ENCODE data around the gene PAX2.

DNA sequence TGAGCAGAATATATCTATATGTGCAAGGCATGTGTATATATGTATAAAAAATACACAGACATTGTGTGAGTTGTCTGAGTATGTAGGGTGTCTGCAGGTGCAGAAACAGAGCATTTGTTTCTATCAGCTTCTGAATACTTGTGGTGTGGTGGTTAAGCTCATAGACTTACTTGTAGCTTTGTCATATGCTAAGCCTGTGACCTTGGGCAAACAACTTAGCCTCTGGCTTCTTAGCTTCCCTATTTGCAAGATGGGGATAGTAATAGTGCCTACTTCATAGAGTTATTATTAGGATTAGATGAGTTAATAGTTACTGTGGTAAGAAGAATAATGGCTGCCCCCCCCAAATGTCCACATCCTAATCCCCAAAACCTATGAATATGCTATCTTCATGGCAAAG is 28.2 kb upstream of the PAX2 start:
- TF ChIP-seq, protein P1, sequence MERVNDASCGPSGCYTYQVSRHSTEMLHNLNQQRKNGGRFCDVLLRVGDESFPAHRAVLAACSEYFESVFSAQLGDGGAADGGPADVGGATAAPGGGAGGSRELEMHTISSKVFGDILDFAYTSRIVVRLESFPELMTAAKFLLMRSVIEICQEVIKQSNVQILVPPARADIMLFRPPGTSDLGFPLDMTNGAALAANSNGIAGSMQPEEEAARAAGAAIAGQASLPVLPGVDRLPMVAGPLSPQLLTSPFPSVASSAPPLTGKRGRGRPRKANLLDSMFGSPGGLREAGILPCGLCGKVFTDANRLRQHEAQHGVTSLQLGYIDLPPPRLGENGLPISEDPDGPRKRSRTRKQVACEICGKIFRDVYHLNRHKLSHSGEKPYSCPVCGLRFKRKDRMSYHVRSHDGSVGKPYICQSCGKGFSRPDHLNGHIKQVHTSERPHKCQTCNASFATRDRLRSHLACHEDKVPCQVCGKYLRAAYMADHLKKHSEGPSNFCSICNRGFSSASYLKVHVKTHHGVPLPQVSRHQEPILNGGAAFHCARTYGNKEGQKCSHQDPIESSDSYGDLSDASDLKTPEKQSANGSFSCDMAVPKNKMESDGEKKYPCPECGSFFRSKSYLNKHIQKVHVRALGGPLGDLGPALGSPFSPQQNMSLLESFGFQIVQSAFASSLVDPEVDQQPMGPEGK (CRISPR knock-in tag; IDR thresholded peaks at IDR 0.05; ENCODE audit: borderline replicate concordance), result no peak
- TF ChIP-seq OSR1 (CRISPR knock-in tag; IDR thresholded peaks at IDR 0.05) (no peak), TOX (CRISPR knock-in tag; IDR thresholded peaks at IDR 0.05; ENCODE audit: borderline replicate concordance) (no peak), ZNF565 (CRISPR knock-in tag; conservative IDR thresholded peaks at IDR 0.05; ENCODE audit: low read depth) (no peak), ZNF70 (CRISPR knock-in tag; IDR thresholded peaks at IDR 0.05) (no peak), ZNF8 (CRISPR knock-in tag; IDR thresholded peaks at IDR 0.05) (no peak), CSDC2 (CRISPR knock-in tag; IDR thresholded peaks at IDR 0.05) (no peak), RARB (CRISPR knock-in tag; IDR thresholded peaks at IDR 0.05) (no peak), ZC3H10 (CRISPR knock-in tag; IDR thresholded peaks at IDR 0.05) (no peak), GLIS3 (CRISPR knock-in tag; IDR thresholded peaks at IDR 0.05) (no peak), ARNTL (CRISPR knock-in tag; IDR thresholded peaks at IDR 0.05; ENCODE audit: borderline replicate concordance, low read depth) (no peak)
- TF ChIP-seq, protein P2, sequence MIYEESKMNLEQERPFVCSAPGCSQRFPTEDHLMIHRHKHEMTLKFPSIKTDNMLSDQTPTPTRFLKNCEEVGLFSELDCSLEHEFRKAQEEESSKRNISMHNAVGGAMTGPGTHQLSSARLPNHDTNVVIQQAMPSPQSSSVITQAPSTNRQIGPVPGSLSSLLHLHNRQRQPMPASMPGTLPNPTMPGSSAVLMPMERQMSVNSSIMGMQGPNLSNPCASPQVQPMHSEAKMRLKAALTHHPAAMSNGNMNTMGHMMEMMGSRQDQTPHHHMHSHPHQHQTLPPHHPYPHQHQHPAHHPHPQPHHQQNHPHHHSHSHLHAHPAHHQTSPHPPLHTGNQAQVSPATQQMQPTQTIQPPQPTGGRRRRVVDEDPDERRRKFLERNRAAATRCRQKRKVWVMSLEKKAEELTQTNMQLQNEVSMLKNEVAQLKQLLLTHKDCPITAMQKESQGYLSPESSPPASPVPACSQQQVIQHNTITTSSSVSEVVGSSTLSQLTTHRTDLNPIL (CRISPR knock-in tag; IDR thresholded peaks at IDR 0.05; ENCODE audit: low read depth), result no peak

Data from SK-N-SH treated with all-trans-retinoic acid at 6 μM for 48 hours (cell line).